Gastrocnemius medialis (tissue), 4 donors: ENCODE results near the gene PLCD1. TPM values are rescaled to one million over a fixed set of nuclear protein-coding genes. Genes with fewer than 3 reads are reported as not detected.

ENCODE experiments used
- ATAC-seq, 2 donors: fragments of 150-250 bp; one replicate each; pipeline ENCODE4 v1.9.1; 2016
- DNase-seq, 2 donors: peaks; one replicate each; pipeline ENCODE4 v3.0.0-alpha.2; 2019
- H3K27ac ChIP-seq, 4 donors: fragments of 200-600 bp; sonication (generic); 1 replicate in 1 of 4; 2 replicates in 3 of 4; pipeline ENCODE4 v1.5.1; 2016 to 2018; ENCODE audit warnings: mild to moderate bottlenecking in 2 of 4, moderate library complexity in 1 of 4
- H3K27me3 ChIP-seq, 3 donors: fragments of 200-600 bp; sonication (generic) in 2 of 3; 1 replicate in 1 of 3; 2 replicates in 2 of 3; pipeline versions ENCODE4 v1.5.1 to v1.6.0; 2016 to 2019; ENCODE audit warnings: mild to moderate bottlenecking in 1 of 3, moderate library complexity in 1 of 3
- H3K36me3 ChIP-seq, 2 donors: fragments of 200-600 bp; sonication (generic) in 1 of 2; one replicate each; pipeline ENCODE4 v1.5.1; 2017 to 2018
- H3K4me1 ChIP-seq, 2 donors: fragments of 200-600 bp; sonication (generic) in 1 of 2; one replicate each; pipeline ENCODE4 v1.5.1; 2016 to 2017; ENCODE audit warnings: mild to moderate bottlenecking in 2 of 2
- H3K4me3 ChIP-seq, 4 donors: fragments of 200-600 bp; sonication (generic) in 3 of 4; 1 replicate in 1 of 4; 2 replicates in 3 of 4; pipeline ENCODE4 v1.5.1; 2016 to 2019; ENCODE audit warnings: mild to moderate bottlenecking in 2 of 4
- H3K9me3 ChIP-seq, 3 donors: fragments of 200-600 bp; sonication (generic) in 2 of 3; 1 replicate in 1 of 3; 2 replicates in 2 of 3; pipeline ENCODE4 v1.5.1; 2016 to 2019
- CTCF ChIP-seq, 5 experiments: fragments of 450-650 bp in 3 of 5; fragments of 200-600 bp in 2 of 5; sonication (generic) in 2 of 5; IDR thresholded peaks in 4 of 5; conservative IDR thresholded peaks in 1 of 5; 1 replicate in 4 of 5; 2 replicates in 1 of 5; pipeline ENCODE4 v1.5.1; 2016 to 2019; ENCODE audit warnings: antibody characterized with exemption in 5 of 5, mild to moderate bottlenecking in 3 of 5, moderate library complexity in 3 of 5
- POLR2A ChIP-seq, 2 donors: fragments of 450-650 bp; IDR thresholded peaks; one replicate each; pipeline ENCODE4 v1.6.1; 2017; ENCODE audit warnings: antibody characterized with exemption in 2 of 2, mild to moderate bottlenecking in 2 of 2, moderate library complexity in 2 of 2
- in situ Hi-C, 4 donors: fragments of 200-750 bp; cut with MboI; loops; one replicate each; pipeline versions ENCODE4 v1.15.0 to v1.8.0; 2017; ENCODE audit warnings: low sequenced_read_pairs in 4 of 4
- intact Hi-C: fragments of 100-400 bp; cut with DNase I; formaldehyde crosslinking; loops from one replicate; pipeline ENCODE4 v1.15.1; 2023; ENCODE audit warnings: low total_unique reads
- total RNA-seq, 4 donors: library from RNA; depleted of rRNA; stranded (reverse); fragments of >200 nt; gene quantifications; one replicate each; pipeline versions ENCODE4 v1.1.0 to v1.2.3, GENCODE V29; 2016

Gene PLCD1
- total RNA-seq, 4 donors from 2014 or later = 2.4 to 6.2 (median 4.7) TPM

GRCh38 chr3:38008191-38008701, 21.2 kb downstream of the PLCD1 start:
- intact Hi-C loops = no loop called here
- TF ChIP-seq CTCF (IDR thresholded peaks at IDR 0.05 in 4 of 5, conservative IDR thresholded peaks at IDR 0.05 in 1 of 5) (no peak), POLR2A (IDR thresholded peaks at IDR 0.05) (no peak)
- DNase-seq (no peak), ATAC-seq (no peak)
- Histone ChIP-seq H3K27ac (no peak overlapping the region), H3K4me3 (no peak overlapping the region), H3K36me3 (peaks cover 0 to 7% of the 10 kb centered on the region in 2 donors), H3K4me1 (no peaks in the 10 kb centered on the region), H3K27me3 (no peaks in the 10 kb centered on the region), H3K9me3 (no peaks in the 10 kb centered on the region)
- in situ Hi-C loops = no loop called here

- H3K27me3 ChIP-seq = no peaks in the 10 kb centered on the region
- no peaks in the 10 kb centered on the region for H3K9me3 ChIP-seq
- peaks cover 0 to 7% of the 10 kb centered on the region in 2 donors for H3K36me3 ChIP-seq
- no peak for ATAC-seq
- intact Hi-C loops (no loop called here), in situ Hi-C loops (no loop called here)
- TF ChIP-seq CTCF (IDR thresholded peaks at IDR 0.05 in 4 of 5, conservative IDR thresholded peaks at IDR 0.05 in 1 of 5) (no peak), POLR2A (IDR thresholded peaks at IDR 0.05) (no peak)
- no peaks in the 10 kb centered on the region for H3K4me1 ChIP-seq
- H3K4me3 ChIP-seq = no peak overlapping the region
- DNase-seq = no peak
- no peak overlapping the region for H3K27ac ChIP-seq
Measured at GRCh38 chr3:38007754-38008090, 21.7 kb downstream of the PLCD1 start.

GRCh38 chr3:38006445-38006995, 22.9 kb downstream of the PLCD1 start:
- Histone ChIP-seq H3K27ac (no peak overlapping the region), H3K4me3 (no peak overlapping the region), H3K36me3 (peaks cover 0 to 7% of the 10 kb centered on the region in 2 donors), H3K9me3 (no peaks in the 10 kb centered on the region), H3K4me1 (no peaks in the 10 kb centered on the region), H3K27me3 (no peaks in the 10 kb centered on the region)
- no peak for TF ChIP-seq POLR2A (IDR thresholded peaks at IDR 0.05)
- no peak for TF ChIP-seq CTCF (IDR thresholded peaks at IDR 0.05 in 4 of 5, conservative IDR thresholded peaks at IDR 0.05 in 1 of 5)
- in situ Hi-C loops (no loop called here), intact Hi-C loops (no loop called here)
- no peak for ATAC-seq
- no peak for DNase-seq

GRCh38 chr3:38006031-38006430, 23.4 kb downstream of the PLCD1 start:
- intact Hi-C loops = no loop called here
- Histone ChIP-seq H3K4me1 (no peaks in the 10 kb centered on the region), H3K9me3 (no peaks in the 10 kb centered on the region), H3K27ac (no peak overlapping the region), H3K4me3 (no peak overlapping the region), H3K27me3 (no peaks in the 10 kb centered on the region), H3K36me3 (peaks cover 0 to 7% of the 10 kb centered on the region in 2 donors)
- TF ChIP-seq POLR2A (IDR thresholded peaks at IDR 0.05) = no peak
- TF ChIP-seq CTCF (IDR thresholded peaks at IDR 0.05 in 4 of 5, conservative IDR thresholded peaks at IDR 0.05 in 1 of 5) = no peak
- ATAC-seq (no peak), DNase-seq (no peak)
- in situ Hi-C loops = no loop called here
